Heart left ventricle (tissue), 16 donors: ENCODE data around the gene TSLP. TPM values are rescaled to one million over a fixed set of nuclear protein-coding genes. Genes with fewer than 3 reads are reported as not detected.

Experiments
- ATAC-seq, 4 donors: fragments of 200-7000 bp; cut with Tn5 transposase; one replicate each; pipeline ENCODE4 v1.9.1; 2020 to 2022; ENCODE audit warnings: moderate library complexity in 4 of 4, mild to moderate bottlenecking in 3 of 4, moderate number of reproducible peaks in 1 of 4
- DNase-seq, 5 donors: peaks; one replicate each; pipeline ENCODE4 v3.0.0-alpha.2; 2020
- H3K27ac ChIP-seq, 12 donors: fragments of 200-600 bp; sonication (generic) in 4 of 12; one replicate each; pipeline versions ENCODE4 v1.5.0 to v1.8.0; 2016 to 2022; ENCODE audit warnings: mild to moderate bottlenecking in 2 of 12
- H3K27me3 ChIP-seq, 9 donors: fragments of 200-600 bp; sonication (generic) in 2 of 9; one replicate each; pipeline versions ENCODE4 v1.5.1 to v1.8.0; 2016 to 2022; ENCODE audit warnings: mild to moderate bottlenecking in 3 of 9
- H3K36me3 ChIP-seq, 9 donors: fragments of 200-600 bp; sonication (generic) in 2 of 9; one replicate each; pipeline versions ENCODE4 v1.5.0 to v1.8.0; 2018 to 2022; ENCODE audit warnings: mild to moderate bottlenecking in 2 of 9
- H3K4me1 ChIP-seq, 12 donors: fragments of 200-600 bp; sonication (generic) in 4 of 12; one replicate each; pipeline versions ENCODE4 v1.5.0 to v1.8.0; 2016 to 2022; ENCODE audit warnings: mild to moderate bottlenecking in 3 of 12
- H3K4me3 ChIP-seq, 12 donors: fragments of 200-600 bp; sonication (generic) in 4 of 12; one replicate each; pipeline versions ENCODE4 v1.5.0 to v1.8.0; 2017 to 2022; ENCODE audit warnings: mild to moderate bottlenecking in 9 of 12, moderate library complexity in 4 of 12
- H3K9me3 ChIP-seq, 12 donors: fragments of 200-600 bp; sonication (generic) in 4 of 12; one replicate each; pipeline versions ENCODE4 v1.5.0 to v1.8.0; 2016 to 2022; ENCODE audit warnings: mild to moderate bottlenecking in 1 of 12
- POLR2A ChIP-seq, 2 donors: fragments of 450-650 bp; IDR thresholded peaks; one replicate each; pipeline ENCODE4 v1.6.1; 2017; ENCODE audit warnings: antibody characterized with exemption in 2 of 2, mild to moderate bottlenecking in 2 of 2, moderate library complexity in 2 of 2
- WGBS, 4 donors: extraction: QIAGEN DNeasy Blood & Tissue Kit in 2 of 4; methylation state at CpG; one replicate each; pipeline versions ENCODE4 v1.1.5 to v1.1.7; 2013 to 2018; 5-methylcytosine and 5-hydroxymethylcytosine counted together
- intact Hi-C, 10 donors: fragments of 100-400 bp; cut with DNase I; formaldehyde crosslinking; loops; one replicate each; pipeline versions ENCODE4 v1.11.1 to v1.14.2; 2022
- polyA plus RNA-seq, 2 donors: library from polyadenylated mRNA; stranded (reverse); fragments of 200-250 nt; gene quantifications; one replicate each; pipeline ENCODE4 v1.2.3, GENCODE V29; 2013
- total RNA-seq, 9 donors: library from RNA; depleted of rRNA in 2 of 9; stranded (reverse); fragments of >200 nt in 2 of 9; fragmentation: NEBNext Ultra II Directional in 3 of 9; extraction: Animal tissue kit (Norgen Biotek cat#: 25700) in 3 of 9; gene quantifications; one replicate each; pipeline versions ENCODE4 v1.1.0 to v1.2.4, GENCODE V29; 2016 to 2023
- TF ChIP-seq, protein P1 (sequence below), 12 donors: fragments of 200-600 bp; sonication (generic) in 4 of 12; IDR thresholded peaks; one replicate each; pipeline versions ENCODE4 v1.5.0 to v1.8.0; 2018 to 2022; ENCODE audit warnings: antibody characterized with exemption in 12 of 12, mild to moderate bottlenecking in 5 of 12
- donor health status: ischemic (EF 13 %, LVEDD 7.1; RV severe dilation, severe dysfunction).
- donor health status: healthy with polysubstance abuse.
- donor health status: DM: no; HTN: yes; CAD: no.
- donor health status: DM: no; HTN: no; CAD: no.
- donor health status: ischemic (EF 25% LVEDD 6.9; RV normal size, moderate dysfunction).
- donor health status: ischemic (EF 25% LVEDD 5.7; RV mildly dilated, moderate dysfunction).
- donor health status: healthy.
- donor health status: DM: yes; HTN: yes; CAD: no.
- donor health status: ischemic (EF 35%, LVEDD 5.7; RV mildly dilated, moderate dysfunction).
- donor health status: nonischemic (EF 11% LVEDD 7.7; RV severe dilation, severe dysfunction).
- donor health status: DM: yes; HTN: yes; CAD: no.
- donor health status: PGD.
- donor health status: ischemic (EF 29% LVEDD 5.4; RV normal size, mild dysfunction).
- donor health status: nonischemic (EF 23%, LVEDD 6.1; RV moderate dilation, normal function).

TSLP gene
- total and polyA plus RNA-seq, 11 donors: 1.3 to 8.7 (median 4.1) TPM

DNA sequence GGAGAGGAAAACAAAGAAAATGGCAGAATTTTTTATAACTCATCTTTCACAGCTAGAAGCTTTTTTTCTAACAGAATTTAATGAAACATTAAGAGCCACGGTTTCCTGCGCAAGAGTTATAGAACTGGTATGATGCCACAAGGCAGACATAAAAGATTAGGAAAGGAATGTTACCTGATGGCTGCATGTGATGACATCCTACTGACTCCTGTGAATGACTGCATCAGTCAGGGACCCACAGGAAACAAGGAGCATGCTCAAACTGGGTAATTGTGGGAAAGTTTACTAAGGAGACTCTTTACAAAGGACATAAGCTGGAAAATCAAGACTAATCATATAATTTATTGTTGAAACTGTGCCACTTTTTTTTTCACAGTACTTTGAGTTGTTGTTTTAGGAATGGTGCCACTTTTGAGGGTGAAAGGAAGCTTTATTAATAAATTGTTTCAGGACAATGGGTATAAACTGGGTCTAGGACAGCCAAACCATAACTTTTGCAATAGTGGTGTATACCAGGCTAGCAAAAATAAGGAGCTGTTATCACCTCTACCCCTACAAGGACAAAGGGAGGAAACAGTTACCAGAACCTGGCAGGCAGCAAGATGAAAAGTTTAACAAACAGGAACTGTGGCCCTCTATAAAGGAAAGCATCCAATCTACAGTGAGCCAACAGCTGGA, 5.1 kb upstream of the TSLP start:
- ATAC-seq (no peak), DNase-seq (no peak)
- TF ChIP-seq, protein P1, sequence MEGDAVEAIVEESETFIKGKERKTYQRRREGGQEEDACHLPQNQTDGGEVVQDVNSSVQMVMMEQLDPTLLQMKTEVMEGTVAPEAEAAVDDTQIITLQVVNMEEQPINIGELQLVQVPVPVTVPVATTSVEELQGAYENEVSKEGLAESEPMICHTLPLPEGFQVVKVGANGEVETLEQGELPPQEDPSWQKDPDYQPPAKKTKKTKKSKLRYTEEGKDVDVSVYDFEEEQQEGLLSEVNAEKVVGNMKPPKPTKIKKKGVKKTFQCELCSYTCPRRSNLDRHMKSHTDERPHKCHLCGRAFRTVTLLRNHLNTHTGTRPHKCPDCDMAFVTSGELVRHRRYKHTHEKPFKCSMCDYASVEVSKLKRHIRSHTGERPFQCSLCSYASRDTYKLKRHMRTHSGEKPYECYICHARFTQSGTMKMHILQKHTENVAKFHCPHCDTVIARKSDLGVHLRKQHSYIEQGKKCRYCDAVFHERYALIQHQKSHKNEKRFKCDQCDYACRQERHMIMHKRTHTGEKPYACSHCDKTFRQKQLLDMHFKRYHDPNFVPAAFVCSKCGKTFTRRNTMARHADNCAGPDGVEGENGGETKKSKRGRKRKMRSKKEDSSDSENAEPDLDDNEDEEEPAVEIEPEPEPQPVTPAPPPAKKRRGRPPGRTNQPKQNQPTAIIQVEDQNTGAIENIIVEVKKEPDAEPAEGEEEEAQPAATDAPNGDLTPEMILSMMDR (IDR thresholded peaks at IDR 0.05): no peak
- no peak for TF ChIP-seq POLR2A (IDR thresholded peaks at IDR 0.05)
- Histone ChIP-seq H3K9me3 (no peaks in the 10 kb centered on the region), H3K4me1 (peaks cover 0 to 12% (median 1%) of the 10 kb centered on the region in 12 donors), H3K27ac (no peak overlapping the region), H3K27me3 (peaks cover 0 to 51% (median 12%) of the 10 kb centered on the region in 9 donors), H3K4me3 (no peak overlapping the region), H3K36me3 (no peaks in the 10 kb centered on the region)
- intact Hi-C loops: loop anchor here in 5 of 10 donors (5.0 to 10.0 kb wide), 3 partner anchors 272 to 314 kb away; no protein-coding TSS in a partner anchor
- WGBS, 4 donors: 84 to 90% (median 88%) methylated on average over 2 of the region's 2 CpGs

DNA sequence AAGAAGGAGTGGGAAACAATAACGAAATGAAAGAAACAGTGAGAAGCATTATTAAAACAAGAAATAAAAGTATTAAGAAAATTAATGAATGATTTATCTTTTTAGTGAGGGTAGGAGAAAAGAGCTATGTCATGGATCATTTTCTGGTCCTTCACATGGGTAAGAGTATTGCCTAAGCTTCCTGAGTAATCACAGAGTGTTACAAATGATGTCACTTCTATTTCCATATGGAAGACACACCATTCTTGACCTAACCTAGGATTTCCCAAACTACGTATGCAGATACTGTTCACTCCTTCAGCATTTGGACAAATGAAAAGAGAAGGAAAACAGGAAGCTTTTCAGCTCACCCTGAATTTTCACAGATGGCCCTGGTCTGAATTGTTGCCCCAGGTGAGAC, 3.3 kb upstream of the TSLP start:
- intact Hi-C loops: loop anchor here in 5 of 10 donors (5.0 to 10.0 kb wide), 3 partner anchors 273 to 316 kb away; no protein-coding TSS in a partner anchor
- ATAC-seq (no peak), DNase-seq (no peak)
- no peak for TF ChIP-seq POLR2A (IDR thresholded peaks at IDR 0.05)
- TF ChIP-seq, protein P1 (IDR thresholded peaks at IDR 0.05): no peak
- H3K9me3 ChIP-seq: no peaks in the 10 kb centered on the region
- no peak overlapping the region for H3K4me3 ChIP-seq
- H3K36me3 ChIP-seq: no peaks in the 10 kb centered on the region
- H3K4me1 ChIP-seq: peaks cover 0 to 21% (median 4%) of the 10 kb centered on the region in 12 donors
- peaks cover 0 to 70% (median 20%) of the 10 kb centered on the region in 9 donors for H3K27me3 ChIP-seq
- WGBS, 4 donors: 34 to 76% (median 75%) methylated on average over 2 of the region's 2 CpGs
- H3K27ac ChIP-seq: no peak overlapping the region

DNA sequence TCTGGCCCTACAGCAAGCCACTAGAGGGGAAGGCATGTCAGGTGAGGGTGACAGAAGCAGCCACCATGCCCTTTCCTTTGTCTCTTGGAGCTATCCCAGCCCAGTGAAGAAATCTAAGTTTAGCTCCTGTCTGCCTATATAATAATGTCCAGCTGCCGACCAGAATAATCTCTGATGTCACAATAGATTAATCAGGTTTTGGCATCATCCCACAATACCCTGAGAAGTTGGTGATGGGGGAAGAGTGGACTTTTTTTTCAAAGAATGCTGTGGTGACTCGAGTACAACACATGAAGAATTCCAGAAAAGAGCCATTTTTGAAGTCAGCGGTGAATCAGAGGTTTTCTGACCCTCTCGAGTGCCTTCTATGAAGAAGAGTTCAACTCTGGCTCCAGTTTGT, 1.7 kb upstream of the TSLP start:
- no peak for DNase-seq
- Histone ChIP-seq H3K4me3 (peak overlapping the region in 2 of 12 donors; percentile 23 to 32), H3K36me3 (no peaks in the 10 kb centered on the region), H3K27ac (no peak overlapping the region), H3K27me3 (peaks cover 0 to 70% (median 22%) of the 10 kb centered on the region in 9 donors), H3K4me1 (peaks cover 0 to 25% (median 7%) of the 10 kb centered on the region in 12 donors), H3K9me3 (no peaks in the 10 kb centered on the region)
- TF ChIP-seq POLR2A (IDR thresholded peaks at IDR 0.05): no peak
- TF ChIP-seq, protein P1 (IDR thresholded peaks at IDR 0.05): no peak
- intact Hi-C loops: loop anchor here in 8 of 10 donors (2.0 to 10.0 kb wide), 6 partner anchors 153 to 318 kb away; no protein-coding TSS in a partner anchor
- WGBS, 4 donors: 22 to 36% (median 28%) methylated on average over 4 of the region's 4 CpGs
- no peak for ATAC-seq
